Suprapubic skin (tissue), 4 donors: ENCODE data around the gene BMP2K. TPM values are rescaled to one million over a fixed set of nuclear protein-coding genes. Genes with fewer than 3 reads are reported as not detected.
"Not testable (repeated sequence)": the region's sequence is repeated elsewhere in the genome, so short reads cannot be mapped to it uniquely, and the experiment has no call there.

Experiments used
- DNase-seq, 2 donors: peaks; one replicate each; pipeline ENCODE4 v3.0.0-alpha.2; 2019; ENCODE audit warnings: low spot score in 2 of 2
- H3K27ac ChIP-seq: fragments of 200-600 bp; sonication (generic); one replicate; pipeline ENCODE4 v1.5.1; 2019
- H3K27me3 ChIP-seq: fragments of 200-600 bp; sonication (generic); one replicate; pipeline ENCODE4 v1.5.1; 2019
- H3K36me3 ChIP-seq: fragments of 200-600 bp; sonication (generic); one replicate; pipeline ENCODE4 v1.5.1; 2019
- H3K4me1 ChIP-seq: fragments of 200-600 bp; sonication (generic); one replicate; pipeline ENCODE4 v1.5.1; 2019
- H3K4me3 ChIP-seq: fragments of 200-600 bp; sonication (generic); one replicate; pipeline ENCODE4 v1.5.1; 2019; ENCODE audit warnings: mild to moderate bottlenecking
- H3K9me3 ChIP-seq: fragments of 200-600 bp; sonication (generic); one replicate; pipeline ENCODE4 v1.5.1; 2019
- CTCF ChIP-seq, 2 donors: fragments of 200-600 bp in 1 of 2; fragments of 450-650 bp in 1 of 2; sonication (generic) in 1 of 2; IDR thresholded peaks; one replicate each; pipeline ENCODE4 v1.5.1; 2016 to 2019; ENCODE audit warnings: antibody characterized with exemption in 2 of 2, mild to moderate bottlenecking in 1 of 2, moderate library complexity in 1 of 2
- EP300 ChIP-seq: sonication (generic); formaldehyde crosslinking; IDR thresholded peaks from one replicate; pipeline ENCODE4 v1.6.1; 2017; ENCODE audit warnings: antibody characterized with exemption
- POLR2A ChIP-seq, 2 donors: fragments of 450-650 bp; IDR thresholded peaks; one replicate each; pipeline ENCODE4 v1.6.1; 2017; ENCODE audit warnings: antibody characterized with exemption in 2 of 2, mild to moderate bottlenecking in 2 of 2, moderate library complexity in 2 of 2
- POLR2AphosphoS5 ChIP-seq, 3 donors: sonication (generic); formaldehyde crosslinking; IDR thresholded peaks; one replicate each; pipeline ENCODE4 v1.6.1; 2017; ENCODE audit warnings: antibody characterized with exemption in 3 of 3
- WGBS: methylation state at CpG from one replicate; pipeline ENCODE4 v1.1.5; 2018; 5-methylcytosine and 5-hydroxymethylcytosine counted together
- total RNA-seq, 4 donors: library from RNA; depleted of rRNA; stranded (reverse); fragments of >200 nt; gene quantifications; one replicate each; pipeline ENCODE4 v1.1.0, GENCODE V29; 2016

The BMP2K gene
- total RNA-seq, 4 donors from 2014 or later = 29.7 to 79.1 (median 34.2) TPM

DNA sequence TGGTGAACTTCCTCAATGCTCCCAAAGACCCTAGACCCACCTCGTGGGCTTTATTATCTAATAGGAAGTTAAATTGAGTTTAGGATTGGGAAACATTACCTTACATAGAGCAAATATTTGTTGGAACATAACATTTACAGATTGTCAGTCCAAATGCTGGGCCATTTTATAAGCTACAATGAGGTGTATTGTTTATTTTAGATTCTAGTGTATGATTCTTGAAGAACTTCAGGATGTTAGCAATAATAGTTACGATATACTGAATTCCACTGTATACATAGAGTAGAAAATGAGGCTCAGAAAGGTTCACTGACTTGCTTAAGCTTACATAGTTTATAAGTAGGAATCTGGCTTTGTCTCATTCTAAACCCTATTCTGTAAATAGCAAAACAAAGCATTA, 125.7 kb downstream of the BMP2K start:
- Histone ChIP-seq H3K9me3 (no peaks in the 10 kb centered on the region), H3K27ac (no peak overlapping the region), H3K36me3 (peaks cover 6% of the 10 kb centered on the region), H3K4me3 (no peak overlapping the region), H3K4me1 (no peaks in the 10 kb centered on the region), H3K27me3 (no peaks in the 10 kb centered on the region)
- WGBS = 80% methylated on average over 2 of the region's 2 CpGs
- DNase-seq = no peak
- TF ChIP-seq POLR2AphosphoS5 (IDR thresholded peaks at IDR 0.05) (no peak), CTCF (IDR thresholded peaks at IDR 0.05) (no peak), POLR2A (IDR thresholded peaks at IDR 0.05) (no peak), EP300 (no peak)

DNA sequence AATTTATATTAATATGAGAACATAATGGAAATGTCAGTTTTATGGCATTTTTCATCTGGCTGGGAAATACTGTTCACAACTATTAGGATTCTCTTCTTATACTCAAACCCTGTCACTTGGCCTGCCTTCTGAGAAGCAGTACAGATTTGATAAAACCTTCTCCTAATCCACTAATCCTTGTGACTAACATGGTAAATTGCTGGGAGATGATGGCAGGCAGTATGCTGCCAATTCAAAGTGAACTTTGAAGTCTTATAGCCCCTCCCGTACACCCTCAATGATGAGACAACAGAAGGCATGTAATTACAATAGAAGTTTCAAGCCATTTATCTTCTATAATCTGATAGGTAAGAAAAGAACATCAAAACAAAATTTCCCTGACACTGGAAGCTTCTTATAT, 126.1 kb downstream of the BMP2K start:
- 100% methylated on average over 1 of the region's 1 CpG for WGBS
- Histone ChIP-seq H3K27me3 (no peaks in the 10 kb centered on the region), H3K4me3 (no peak overlapping the region), H3K27ac (no peak overlapping the region), H3K4me1 (no peaks in the 10 kb centered on the region), H3K36me3 (peaks cover 6% of the 10 kb centered on the region), H3K9me3 (no peaks in the 10 kb centered on the region)
- no peak for DNase-seq
- TF ChIP-seq CTCF (IDR thresholded peaks at IDR 0.05) (no peak), POLR2A (IDR thresholded peaks at IDR 0.05) (no peak), EP300 (no peak), POLR2AphosphoS5 (IDR thresholded peaks at IDR 0.05) (no peak)

DNA sequence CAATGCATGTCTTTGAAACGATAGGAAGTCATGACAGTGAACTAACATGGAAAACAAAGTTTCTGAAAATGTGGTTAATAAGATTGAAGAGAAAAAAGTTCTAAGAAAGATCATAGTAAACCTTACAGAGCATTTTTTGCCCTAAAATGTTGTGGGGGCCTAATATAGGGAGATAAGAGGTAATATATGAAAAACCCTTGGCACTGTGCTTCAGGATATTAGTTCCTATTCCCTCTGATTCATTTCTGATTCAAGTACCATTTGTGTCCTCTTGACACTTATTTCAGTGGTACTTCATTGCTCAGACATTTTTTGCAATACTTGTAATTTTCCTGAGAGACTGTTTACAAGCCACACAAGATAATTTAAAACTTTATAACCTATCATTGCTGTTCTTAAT, 128.0 kb downstream of the BMP2K start:
- H3K9me3 ChIP-seq = no peaks in the 10 kb centered on the region
- H3K36me3 ChIP-seq = peaks cover 6% of the 10 kb centered on the region
- no peak for DNase-seq
- no peak overlapping the region for H3K4me3 ChIP-seq
- WGBS = 81% methylated on average over 1 of the region's 1 CpG
- H3K4me1 ChIP-seq = no peaks in the 10 kb centered on the region
- TF ChIP-seq EP300 (no peak), CTCF (IDR thresholded peaks at IDR 0.05) (no peak), POLR2A (IDR thresholded peaks at IDR 0.05) (no peak), POLR2AphosphoS5 (IDR thresholded peaks at IDR 0.05) (no peak)
- no peaks in the 10 kb centered on the region for H3K27me3 ChIP-seq
- no peak overlapping the region for H3K27ac ChIP-seq

DNA sequence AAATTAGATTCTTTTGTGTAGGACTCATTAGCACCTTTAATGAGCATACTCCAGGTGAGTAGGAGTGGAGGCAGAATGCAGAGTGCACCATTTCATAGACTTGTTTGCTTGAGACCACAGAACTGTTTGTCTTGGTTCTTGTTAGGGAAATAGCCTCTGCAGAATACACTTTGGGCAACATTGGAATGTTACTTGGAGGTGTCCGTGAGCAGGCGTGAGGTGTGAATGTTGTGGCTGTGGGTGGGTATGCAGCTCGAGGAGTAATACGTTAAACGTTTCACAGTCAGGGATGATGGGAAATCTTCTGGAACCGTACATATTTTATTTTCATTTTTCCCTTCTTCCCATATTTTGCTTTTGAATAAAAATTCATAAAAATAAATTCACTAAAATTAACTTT, 131.5 kb downstream of the BMP2K start:
- DNase-seq = no peak
- Histone ChIP-seq H3K4me3 (no peak overlapping the region), H3K9me3 (no peaks in the 10 kb centered on the region), H3K36me3 (peaks cover 18% of the 10 kb centered on the region), H3K4me1 (no peaks in the 10 kb centered on the region), H3K27ac (no peak overlapping the region), H3K27me3 (no peaks in the 10 kb centered on the region)
- 87% methylated on average over 6 of the region's 6 CpGs for WGBS
- TF ChIP-seq POLR2AphosphoS5 (IDR thresholded peaks at IDR 0.05) = no peak
- no peak for TF ChIP-seq POLR2A (IDR thresholded peaks at IDR 0.05)
- no peak for TF ChIP-seq EP300
- TF ChIP-seq CTCF (IDR thresholded peaks at IDR 0.05) = no peak

DNA sequence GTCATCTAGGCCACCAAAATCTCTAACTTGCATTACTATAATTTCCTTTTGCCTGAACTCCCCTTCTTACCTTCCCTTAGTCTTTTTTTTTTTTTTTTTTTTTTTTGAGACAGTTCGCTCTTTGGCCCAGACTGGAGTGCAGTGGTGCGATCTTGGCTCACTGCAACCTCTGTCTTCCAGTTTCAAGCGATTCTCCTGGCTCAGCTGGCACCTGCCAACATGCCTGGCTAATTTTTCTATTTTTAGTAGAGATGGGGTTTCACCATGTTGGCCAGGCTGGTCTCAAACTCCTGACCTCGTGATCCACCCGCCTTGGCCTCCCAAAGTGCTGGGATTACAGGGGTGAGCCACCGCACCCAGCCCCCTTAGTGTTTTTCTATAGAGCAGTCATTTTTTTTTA, 132.8 kb downstream of the BMP2K start:
- 95% methylated on average over 6 of the region's 6 CpGs for WGBS

DNA sequence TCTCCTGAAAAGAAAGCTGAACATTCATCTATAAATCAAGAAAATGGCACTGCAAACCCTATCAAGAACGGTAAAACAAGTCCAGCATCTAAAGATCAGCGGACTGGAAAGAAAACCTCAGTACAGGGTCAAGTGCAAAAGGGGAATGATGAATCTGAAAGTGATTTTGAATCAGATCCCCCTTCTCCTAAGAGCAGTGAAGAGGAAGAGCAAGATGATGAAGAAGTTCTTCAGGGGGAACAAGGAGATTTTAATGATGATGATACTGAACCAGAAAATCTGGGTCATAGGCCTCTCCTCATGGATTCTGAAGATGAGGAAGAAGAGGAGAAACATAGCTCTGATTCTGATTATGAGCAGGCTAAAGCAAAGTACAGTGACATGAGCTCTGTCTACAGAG, 134.5 kb downstream of the BMP2K start:
- Histone ChIP-seq H3K36me3 (peaks cover 18% of the 10 kb centered on the region), H3K4me1 (no peaks in the 10 kb centered on the region), H3K27ac (no peak overlapping the region), H3K4me3 (no peak overlapping the region), H3K27me3 (no peaks in the 10 kb centered on the region), H3K9me3 (no peaks in the 10 kb centered on the region)
- TF ChIP-seq POLR2A (IDR thresholded peaks at IDR 0.05) (no peak), EP300 (no peak), CTCF (IDR thresholded peaks at IDR 0.05) (no peak), POLR2AphosphoS5 (IDR thresholded peaks at IDR 0.05) (no peak)
- WGBS = 92% methylated on average over 2 of the region's 2 CpGs
- no peak for DNase-seq

More for the DNA sequence above, 132.8 kb downstream of the BMP2K start:
- H3K27me3 ChIP-seq, H3K4me3 ChIP-seq, H3K4me1 ChIP-seq, DNase-seq, H3K27ac ChIP-seq, H3K9me3 ChIP-seq: not testable (repeated sequence)
- peaks cover 18% of the 10 kb centered on the region for H3K36me3 ChIP-seq
